ENCODE measurements around the gene DOCK4. TPM values are rescaled to one million over a fixed set of nuclear protein-coding genes. Genes with fewer than 3 reads are reported as not detected.

The DOCK4 gene
- total RNA-seq, 1 donor = 31.8 TPM

- H4K20me1 ChIP-seq (ENCODE audit: insufficient read depth, low read length) = no peaks in the 10 kb centered on the region
- H3K4me2 ChIP-seq (ENCODE audit: insufficient read depth, low read length) = no peak overlapping the region
- H2AFZ ChIP-seq (ENCODE audit: low read length) = peak overlapping the region; percentile 6
- H3K27me3 ChIP-seq (ENCODE audit: insufficient read depth, low read length) = no peaks in the 10 kb centered on the region
- H3K79me2 ChIP-seq (ENCODE audit: insufficient read depth, low read length) = peaks cover 62% of the 10 kb centered on the region
- no peak for TF ChIP-seq CTCF (IDR thresholded peaks at IDR 0.05; ENCODE audit: extremely low read depth, low read depth, low read length)
- no peaks in the 10 kb centered on the region for H3K36me3 ChIP-seq (ENCODE audit: insufficient read depth, low read length)
- H3K27ac ChIP-seq (ENCODE audit: low read depth, low read length) = no peak overlapping the region
- H3K9me3 ChIP-seq (ENCODE audit: low read depth, low read length) = no peaks in the 10 kb centered on the region
- no peaks in the 10 kb centered on the region for H3K4me1 ChIP-seq (ENCODE audit: insufficient read depth, low read length)
- no peak overlapping the region for H3K4me3 ChIP-seq (ENCODE audit: insufficient read depth, low read length)
- no peak for DNase-seq (ENCODE audit: insufficient read length, low spot score, missing footprints)
These were observed 32.7 kb downstream of the DOCK4 start for GRCh38 chr7:112173568-112173905.

- DNase-seq (ENCODE audit: insufficient read length, low spot score, missing footprints) = no peak
These were observed 33.2 kb downstream of the DOCK4 start for GRCh38 chr7:112172870-112173567.

GRCh38 chr7:112171673-112172072, 34.5 kb downstream of the DOCK4 start:
- H3K9me3 ChIP-seq (ENCODE audit: low read depth, low read length) = no peaks in the 10 kb centered on the region
- H3K27ac ChIP-seq (ENCODE audit: low read depth, low read length) = no peak overlapping the region
- no peak for TF ChIP-seq CTCF (IDR thresholded peaks at IDR 0.05; ENCODE audit: extremely low read depth, low read depth, low read length)
- H3K4me3 ChIP-seq (ENCODE audit: insufficient read depth, low read length) = no peak overlapping the region
- H3K36me3 ChIP-seq (ENCODE audit: insufficient read depth, low read length) = no peaks in the 10 kb centered on the region
- no peak overlapping the region for H2AFZ ChIP-seq (ENCODE audit: low read length)
- no peaks in the 10 kb centered on the region for H4K20me1 ChIP-seq (ENCODE audit: insufficient read depth, low read length)
- no peak for DNase-seq (ENCODE audit: insufficient read length, low spot score, missing footprints)
- peaks cover 52% of the 10 kb centered on the region for H3K79me2 ChIP-seq (ENCODE audit: insufficient read depth, low read length)
- H3K27me3 ChIP-seq (ENCODE audit: insufficient read depth, low read length) = no peaks in the 10 kb centered on the region
- H3K4me1 ChIP-seq (ENCODE audit: insufficient read depth, low read length) = no peaks in the 10 kb centered on the region
- H3K4me2 ChIP-seq (ENCODE audit: insufficient read depth, low read length) = no peak overlapping the region

More at GRCh38 chr7:112172870-112173567, 33.2 kb downstream of the DOCK4 start:
- no peaks in the 10 kb centered on the region for H3K9me3 ChIP-seq (ENCODE audit: low read depth, low read length)
- H3K27ac ChIP-seq (ENCODE audit: low read depth, low read length) = no peak overlapping the region
- no peaks in the 10 kb centered on the region for H3K4me1 ChIP-seq (ENCODE audit: insufficient read depth, low read length)
- TF ChIP-seq CTCF (IDR thresholded peaks at IDR 0.05; ENCODE audit: extremely low read depth, low read depth, low read length) = no peak
- no peaks in the 10 kb centered on the region for H3K36me3 ChIP-seq (ENCODE audit: insufficient read depth, low read length)
- H3K79me2 ChIP-seq (ENCODE audit: insufficient read depth, low read length) = peaks cover 62% of the 10 kb centered on the region
- no peak overlapping the region for H3K4me3 ChIP-seq (ENCODE audit: insufficient read depth, low read length)
- H3K27me3 ChIP-seq (ENCODE audit: insufficient read depth, low read length) = no peaks in the 10 kb centered on the region
- H2AFZ ChIP-seq (ENCODE audit: low read length) = peak overlapping the region; percentile 6
- H3K4me2 ChIP-seq (ENCODE audit: insufficient read depth, low read length) = no peak overlapping the region
- no peaks in the 10 kb centered on the region for H4K20me1 ChIP-seq (ENCODE audit: insufficient read depth, low read length)

- Histone ChIP-seq H3K36me3 (ENCODE audit: insufficient read depth, low read length) (no peaks in the 10 kb centered on the region), H3K27ac (ENCODE audit: low read depth, low read length) (no peak overlapping the region), H3K4me1 (ENCODE audit: insufficient read depth, low read length) (no peaks in the 10 kb centered on the region), H3K4me3 (ENCODE audit: insufficient read depth, low read length) (no peak overlapping the region), H3K79me2 (ENCODE audit: insufficient read depth, low read length) (peaks cover 47% of the 10 kb centered on the region), H3K27me3 (ENCODE audit: insufficient read depth, low read length) (no peaks in the 10 kb centered on the region), H3K9me3 (ENCODE audit: low read depth, low read length) (no peaks in the 10 kb centered on the region), H2AFZ (ENCODE audit: low read length) (no peak overlapping the region), H3K4me2 (ENCODE audit: insufficient read depth, low read length) (no peak overlapping the region), H4K20me1 (ENCODE audit: insufficient read depth, low read length) (no peaks in the 10 kb centered on the region)
- TF ChIP-seq CTCF (IDR thresholded peaks at IDR 0.05; ENCODE audit: extremely low read depth, low read depth, low read length) = no peak
- no peak for DNase-seq (ENCODE audit: insufficient read length, low spot score, missing footprints)
These were observed 37.3 kb downstream of the DOCK4 start for GRCh38 chr7:112168915-112169314.
